ENCODE results near the gene EDDM13.

EDDM13 gene

DNA sequence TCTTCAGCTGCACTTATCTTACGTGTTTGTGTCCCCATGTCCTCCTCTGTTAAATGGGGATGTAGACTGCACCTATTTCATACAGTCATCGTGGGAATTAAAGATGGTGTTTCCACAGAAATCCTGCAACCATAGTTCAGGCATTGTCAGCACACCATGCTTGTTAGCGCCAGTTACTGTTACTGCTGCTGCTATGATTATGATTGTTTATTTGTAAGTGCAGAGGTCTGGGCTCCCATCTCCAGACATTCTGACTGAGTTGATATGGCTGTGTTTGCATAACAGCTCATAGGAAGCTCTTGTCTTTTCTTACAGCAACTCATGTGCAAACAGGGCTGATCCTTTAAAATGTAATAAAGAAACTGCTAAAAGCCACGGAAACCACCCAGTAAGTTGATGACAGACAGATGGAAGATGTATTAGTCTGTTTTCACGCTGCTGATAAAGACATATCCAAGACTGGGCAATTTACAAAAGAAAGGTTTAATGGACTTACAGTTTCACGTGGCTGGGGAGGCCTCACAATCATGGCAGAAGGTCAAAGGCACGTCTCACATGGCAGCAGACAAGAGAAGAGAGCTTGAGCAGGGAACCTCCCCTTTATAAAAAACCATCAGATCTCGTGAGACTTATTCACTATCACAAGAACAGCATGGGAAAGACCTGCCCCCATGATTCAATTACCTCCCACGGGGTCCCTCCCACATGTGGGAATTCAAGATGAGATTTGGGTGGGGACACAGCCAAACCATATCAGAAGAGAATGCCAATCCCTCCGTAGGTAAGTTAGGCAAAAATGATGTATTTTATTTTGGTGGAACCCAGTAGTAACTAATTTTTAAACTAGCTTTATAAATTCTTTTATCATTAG lies 40.5 kb downstream of the EDDM13 start:
- TF ChIP-seq, protein P1, sequence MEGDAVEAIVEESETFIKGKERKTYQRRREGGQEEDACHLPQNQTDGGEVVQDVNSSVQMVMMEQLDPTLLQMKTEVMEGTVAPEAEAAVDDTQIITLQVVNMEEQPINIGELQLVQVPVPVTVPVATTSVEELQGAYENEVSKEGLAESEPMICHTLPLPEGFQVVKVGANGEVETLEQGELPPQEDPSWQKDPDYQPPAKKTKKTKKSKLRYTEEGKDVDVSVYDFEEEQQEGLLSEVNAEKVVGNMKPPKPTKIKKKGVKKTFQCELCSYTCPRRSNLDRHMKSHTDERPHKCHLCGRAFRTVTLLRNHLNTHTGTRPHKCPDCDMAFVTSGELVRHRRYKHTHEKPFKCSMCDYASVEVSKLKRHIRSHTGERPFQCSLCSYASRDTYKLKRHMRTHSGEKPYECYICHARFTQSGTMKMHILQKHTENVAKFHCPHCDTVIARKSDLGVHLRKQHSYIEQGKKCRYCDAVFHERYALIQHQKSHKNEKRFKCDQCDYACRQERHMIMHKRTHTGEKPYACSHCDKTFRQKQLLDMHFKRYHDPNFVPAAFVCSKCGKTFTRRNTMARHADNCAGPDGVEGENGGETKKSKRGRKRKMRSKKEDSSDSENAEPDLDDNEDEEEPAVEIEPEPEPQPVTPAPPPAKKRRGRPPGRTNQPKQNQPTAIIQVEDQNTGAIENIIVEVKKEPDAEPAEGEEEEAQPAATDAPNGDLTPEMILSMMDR (IDR thresholded peaks at IDR 0.05; ENCODE audit: low read depth, low read length, missing control alignments), result no peak
- DNase-seq (ENCODE audit: low read depth), result no peak
- H3K4me3 ChIP-seq (ENCODE audit: low read depth, low read length), result no peak overlapping the region
- in situ Hi-C loops (cut with HindIII; ENCODE audit: low sequenced_read_pairs), result no loop called here

GRCh38 chr19:56314018-56314380 lies 41.5 kb downstream of the EDDM13 start:
- in situ Hi-C loops (cut with HindIII; ENCODE audit: low sequenced_read_pairs), result no loop called here
- H3K4me3 ChIP-seq (ENCODE audit: low read depth, low read length), result peak overlapping the region; percentile 86
- TF ChIP-seq, protein P1 (IDR thresholded peaks at IDR 0.05; ENCODE audit: low read depth, low read length, missing control alignments), result no peak
- DNase-seq (ENCODE audit: low read depth), result no peak

DNA sequence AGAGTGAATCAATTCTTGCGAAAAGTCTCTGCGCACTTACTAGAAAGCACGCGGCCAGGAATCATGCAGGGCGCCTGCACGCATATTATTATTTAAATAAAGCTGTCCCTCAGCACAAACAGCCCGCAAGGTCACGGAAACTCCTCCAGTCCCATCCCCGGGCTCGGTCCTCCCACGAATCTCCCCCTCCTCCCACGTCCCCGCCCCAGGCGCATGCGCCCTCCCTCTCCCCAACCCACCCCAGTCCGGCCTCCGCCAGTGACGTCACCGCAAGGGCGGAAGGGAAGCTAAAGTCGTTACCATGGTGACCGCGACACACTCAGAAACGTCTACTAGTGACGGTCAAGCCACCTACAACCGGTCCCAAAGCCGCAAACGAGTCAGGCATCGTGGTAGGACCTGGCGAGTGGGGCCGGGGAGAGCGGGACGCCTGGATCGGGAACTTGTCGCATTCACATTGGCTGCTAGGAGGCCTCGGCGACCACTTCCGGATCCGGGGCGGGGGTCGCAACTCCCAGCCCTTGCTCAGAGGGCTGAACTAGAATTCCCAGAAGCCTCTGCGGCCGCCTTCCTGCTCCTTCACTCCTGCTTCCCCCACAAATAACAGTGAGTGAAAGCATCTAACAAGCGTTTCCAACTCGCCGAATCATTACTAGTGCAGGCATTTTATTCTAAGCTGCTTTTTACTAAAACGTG lies 42.0 kb downstream of the EDDM13 start, which contains the start of gene ZSCAN5A:
ZSCAN5A (minus strand) TSS at position 459 of the 696 bp plus-strand sequence. CDS start 89,793 bp downstream, outside the sequence.
- TF ChIP-seq, protein P1 (IDR thresholded peaks at IDR 0.05; ENCODE audit: low read depth, low read length, missing control alignments), result no peak
- peak; percentile 81 for DNase-seq (ENCODE audit: low read depth)
- peak within 1 kb of the TSS; percentile 86 for H3K4me3 ChIP-seq (ENCODE audit: low read depth, low read length)
- in situ Hi-C loops (cut with HindIII; ENCODE audit: low sequenced_read_pairs), result no loop called here

GRCh38 chr19:56315077-56315828 lies 42.7 kb downstream of the EDDM13 start:
- TF ChIP-seq, protein P1 (IDR thresholded peaks at IDR 0.05; ENCODE audit: low read depth, low read length, missing control alignments), result no peak
- in situ Hi-C loops (cut with HindIII; ENCODE audit: low sequenced_read_pairs), result no loop called here
- peak overlapping the region; percentile 86 for H3K4me3 ChIP-seq (ENCODE audit: low read depth, low read length)
- peak; percentile 97 for DNase-seq (ENCODE audit: low read depth)

- in situ Hi-C loops (cut with HindIII; ENCODE audit: low sequenced_read_pairs), result no loop called here
- H3K4me3 ChIP-seq (ENCODE audit: low read depth, low read length), result no peak overlapping the region
- TF ChIP-seq, protein P1 (IDR thresholded peaks at IDR 0.05; ENCODE audit: low read depth, low read length, missing control alignments), result no peak
- DNase-seq (ENCODE audit: low read depth), result no peak
These were observed 44.2 kb downstream of the EDDM13 start for GRCh38 chr19:56316728-56317127.

GRCh38 chr19:56317749-56318148 lies 45.2 kb downstream of the EDDM13 start:
- in situ Hi-C loops (cut with HindIII; ENCODE audit: low sequenced_read_pairs), result no loop called here
- no peak overlapping the region for H3K4me3 ChIP-seq (ENCODE audit: low read depth, low read length)
- no peak for DNase-seq (ENCODE audit: low read depth)
- TF ChIP-seq, protein P1 (IDR thresholded peaks at IDR 0.05; ENCODE audit: low read depth, low read length, missing control alignments), result no peak

Data from astrocyte of the cerebellum (primary cell).